Erythroblast (primary cell): ENCODE measurements around the gene AHRR.

Experiments
- GATA1 ChIP-seq: IDR thresholded peaks from 2 replicates; pipeline ENCODE4 v1.6.1; 2011; ENCODE audit warnings: low read depth, mild to moderate bottlenecking, control low read depth, low read length, moderate library complexity
- POLR2A ChIP-seq: IDR thresholded peaks from 2 replicates; pipeline ENCODE4 v1.6.1; 2011; ENCODE audit warnings: mild to moderate bottlenecking, low read length

DNA sequence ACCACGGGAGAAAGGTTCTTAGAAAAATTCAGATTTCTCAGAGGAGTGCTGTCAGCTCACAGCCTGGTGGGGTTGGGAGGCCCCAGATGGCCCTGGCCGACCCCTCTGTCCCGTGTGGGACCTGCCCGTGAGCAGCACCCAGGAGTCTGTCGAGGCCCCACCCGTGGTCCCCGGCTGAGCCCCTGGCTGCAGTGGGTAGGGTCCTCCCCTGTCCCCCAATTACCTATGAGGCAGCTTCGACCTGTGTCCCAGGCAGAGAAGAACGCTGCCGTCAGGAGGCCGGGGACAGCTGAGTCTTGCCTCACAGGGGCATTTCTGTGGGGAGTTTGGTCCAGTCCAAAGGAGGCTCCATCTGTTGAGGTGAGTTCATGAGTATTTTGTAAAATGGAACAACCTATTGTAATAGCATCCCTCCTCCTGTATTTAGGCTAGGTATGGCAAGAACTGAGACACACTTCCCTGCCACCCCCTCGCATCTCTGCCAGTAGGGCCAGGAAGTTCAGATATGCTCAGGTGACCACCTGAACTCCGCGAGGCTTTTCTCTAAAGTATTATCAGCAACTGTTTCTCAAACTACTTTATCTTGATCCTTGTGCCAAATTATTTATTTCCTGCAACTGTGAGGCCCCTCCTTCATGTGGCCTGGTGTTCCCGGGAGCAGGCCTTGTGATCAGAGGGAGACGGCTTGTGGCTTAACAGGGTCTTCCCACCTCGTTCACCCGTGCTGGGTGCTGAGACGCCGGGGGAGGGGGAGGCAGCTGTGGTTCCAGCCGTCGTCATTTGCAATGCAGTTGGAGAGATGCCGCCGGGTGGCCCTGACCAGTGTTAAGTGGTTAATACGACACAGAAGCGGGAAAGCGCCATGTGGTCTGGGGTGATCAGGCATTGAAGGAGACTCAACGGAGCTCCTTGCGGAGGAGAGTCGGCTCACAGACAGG is 1.7 kb downstream of the AHRR start:
- no peak for TF ChIP-seq POLR2A
- no peak for TF ChIP-seq GATA1
